ENCODE data around the gene RPS6KA2.
"Not testable (repeated sequence)": the region's sequence is repeated elsewhere in the genome, so short reads cannot be mapped to it uniquely, and the experiment has no call there.

RPS6KA2 gene

GRCh38 chr6:166655713-166656229, 28.7 kb upstream of the RPS6KA2 start:
- DNase-seq: no peak

GRCh38 chr6:166655251-166655650, 28.2 kb upstream of the RPS6KA2 start:
- DNase-seq: no peak

GRCh38 chr6:166654573-166654972, 27.5 kb upstream of the RPS6KA2 start:
- DNase-seq: no peak

- DNase-seq: no peak
Observed at GRCh38 chr6:166653639-166653941, 26.5 kb upstream of the RPS6KA2 start.

GRCh38 chr6:166650824-166651807, 24.1 kb upstream of the RPS6KA2 start:
- no peak for DNase-seq

GRCh38 chr6:166650047-166650446, 23.0 kb upstream of the RPS6KA2 start:
- DNase-seq: no peak

- no peak for DNase-seq
Observed at GRCh38 chr6:166648846-166649245, 21.8 kb upstream of the RPS6KA2 start.

- DNase-seq: no peak
Observed at GRCh38 chr6:166647896-166648295, 20.8 kb upstream of the RPS6KA2 start.

GRCh38 chr6:166646716-166647115, 19.7 kb upstream of the RPS6KA2 start:
- DNase-seq: no peak

GRCh38 chr6:166645896-166646295, 18.8 kb upstream of the RPS6KA2 start:
- no peak for DNase-seq

GRCh38 chr6:166644681-166645080, 17.6 kb upstream of the RPS6KA2 start:
- no peak for DNase-seq

GRCh38 chr6:166643891-166644590, 17.0 kb upstream of the RPS6KA2 start:
- DNase-seq: no peak

- no peak for DNase-seq
Observed at GRCh38 chr6:166642646-166643045, 15.6 kb upstream of the RPS6KA2 start.

GRCh38 chr6:166640342-166641043, 13.4 kb upstream of the RPS6KA2 start:
- DNase-seq: no peak

GRCh38 chr6:166639921-166640320, 12.9 kb upstream of the RPS6KA2 start:
- DNase-seq: no peak

- DNase-seq: no peak
Observed at GRCh38 chr6:166638573-166638964, 11.5 kb upstream of the RPS6KA2 start.

- DNase-seq: no peak
Observed at GRCh38 chr6:166637812-166638572, 10.9 kb upstream of the RPS6KA2 start.

- no peak for DNase-seq
Observed at GRCh38 chr6:166636934-166637333, 9.9 kb upstream of the RPS6KA2 start.

- DNase-seq: no peak
Observed at GRCh38 chr6:166636191-166636933, 9.3 kb upstream of the RPS6KA2 start.

GRCh38 chr6:166635013-166635970, 8.2 kb upstream of the RPS6KA2 start:
- no peak for DNase-seq

GRCh38 chr6:166634581-166634980, 7.5 kb upstream of the RPS6KA2 start:
- DNase-seq: not testable (repeated sequence)

All from NCI-H1694 treated with DMSO at 0.1 percent for 48 hours (cell line).